Measurements from ENCODE around the gene LRRC71.

LRRC71 gene

DNA sequence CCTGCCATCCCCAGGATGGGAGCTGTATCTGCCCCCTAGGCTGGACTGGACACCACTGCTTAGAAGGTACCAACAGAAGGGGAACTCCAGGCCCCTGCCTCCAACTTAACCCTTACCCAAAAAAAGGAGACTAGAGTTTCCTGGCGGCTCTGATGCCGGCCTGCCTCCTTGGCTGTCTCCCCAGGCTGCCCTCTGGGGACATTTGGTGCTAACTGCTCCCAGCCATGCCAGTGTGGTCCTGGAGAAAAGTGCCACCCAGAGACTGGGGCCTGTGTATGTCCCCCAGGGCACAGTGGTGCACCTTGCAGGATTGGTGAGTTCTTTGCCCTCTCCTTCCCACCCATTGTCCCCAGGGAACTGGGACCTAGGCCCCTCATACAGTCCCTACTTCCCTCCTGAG is 8.1 kb upstream of the LRRC71 start:
- H3K4me1 ChIP-seq: peaks cover 17% of the 10 kb centered on the region
- H3K9me3 ChIP-seq: peaks cover under 1% of the 10 kb centered on the region; the same call in 1 of the 2 replicates
- H3K27me3 ChIP-seq: no peaks in the 10 kb centered on the region
- TF ChIP-seq Cebpa-rat (IDR thresholded peaks at IDR 0.05): no peak
- H3K27ac ChIP-seq: no peak overlapping the region
- H4K20me1 ChIP-seq: no peaks in the 10 kb centered on the region
- H3K4me2 ChIP-seq: peak overlapping the region; percentile 26
- H3K9ac ChIP-seq: no peak overlapping the region
- H3K36me3 ChIP-seq: no peaks in the 10 kb centered on the region
- no peak overlapping the region for H3K4me3 ChIP-seq

GRCh38 chr1:156912861-156913808 is 7.3 kb upstream of the LRRC71 start:
- H3K4me3 ChIP-seq: no peak overlapping the region
- H3K27me3 ChIP-seq: peaks cover under 1% of the 10 kb centered on the region; the same call in 1 of the 2 replicates
- TF ChIP-seq Cebpa-rat (IDR thresholded peaks at IDR 0.05): no peak
- H3K9ac ChIP-seq: no peak overlapping the region
- H3K36me3 ChIP-seq: no peaks in the 10 kb centered on the region
- peaks cover 12% of the 10 kb centered on the region for H3K4me1 ChIP-seq
- H3K9me3 ChIP-seq: peaks cover 8% of the 10 kb centered on the region
- no peak overlapping the region for H3K4me2 ChIP-seq
- no peaks in the 10 kb centered on the region for H4K20me1 ChIP-seq
- no peak overlapping the region for H3K27ac ChIP-seq

- peaks cover 12% of the 10 kb centered on the region for H3K4me1 ChIP-seq
- no peaks in the 10 kb centered on the region for H3K36me3 ChIP-seq
- TF ChIP-seq Cebpa-rat (IDR thresholded peaks at IDR 0.05): no peak
- H3K4me2 ChIP-seq: no peak overlapping the region
- H3K27ac ChIP-seq: no peak overlapping the region
- peaks cover 8% of the 10 kb centered on the region; the same call in 1 of the 2 replicates for H3K27me3 ChIP-seq
- H3K9me3 ChIP-seq: peaks cover 16% of the 10 kb centered on the region
- H4K20me1 ChIP-seq: no peaks in the 10 kb centered on the region
- no peak overlapping the region for H3K4me3 ChIP-seq
- no peak overlapping the region for H3K9ac ChIP-seq
Measured at GRCh38 chr1:156913809-156914387, 6.5 kb upstream of the LRRC71 start.

DNA sequence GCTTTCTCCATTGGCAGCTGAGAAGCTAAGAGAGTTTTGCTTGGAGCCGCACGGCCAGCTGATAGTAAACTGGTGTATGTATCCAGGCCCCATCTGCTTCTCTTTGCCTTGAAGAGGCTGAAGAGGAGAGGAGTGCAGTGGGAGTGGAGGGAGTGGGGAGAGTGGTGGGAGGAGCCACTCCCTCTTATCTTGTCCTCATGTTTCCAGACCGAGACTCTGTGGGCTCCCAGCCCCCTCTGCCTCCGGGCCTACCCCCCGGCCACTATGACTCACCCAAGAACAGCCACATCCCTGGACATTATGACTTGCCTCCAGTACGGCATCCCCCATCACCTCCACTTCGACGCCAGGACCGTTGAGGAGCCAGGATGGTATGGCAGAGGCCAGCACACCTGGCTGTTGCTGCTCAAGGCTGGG is 6.0 kb upstream of the LRRC71 start:
- peaks cover 21% of the 10 kb centered on the region for H3K9me3 ChIP-seq
- peaks cover 14% of the 10 kb centered on the region for H3K27me3 ChIP-seq
- H3K9ac ChIP-seq: no peak overlapping the region
- H3K27ac ChIP-seq: no peak overlapping the region
- H4K20me1 ChIP-seq: no peaks in the 10 kb centered on the region
- H3K4me3 ChIP-seq: no peak overlapping the region
- H3K4me1 ChIP-seq: peaks cover 12% of the 10 kb centered on the region
- TF ChIP-seq Cebpa-rat (IDR thresholded peaks at IDR 0.05): no peak
- no peaks in the 10 kb centered on the region for H3K36me3 ChIP-seq
- H3K4me2 ChIP-seq: no peak overlapping the region

DNA sequence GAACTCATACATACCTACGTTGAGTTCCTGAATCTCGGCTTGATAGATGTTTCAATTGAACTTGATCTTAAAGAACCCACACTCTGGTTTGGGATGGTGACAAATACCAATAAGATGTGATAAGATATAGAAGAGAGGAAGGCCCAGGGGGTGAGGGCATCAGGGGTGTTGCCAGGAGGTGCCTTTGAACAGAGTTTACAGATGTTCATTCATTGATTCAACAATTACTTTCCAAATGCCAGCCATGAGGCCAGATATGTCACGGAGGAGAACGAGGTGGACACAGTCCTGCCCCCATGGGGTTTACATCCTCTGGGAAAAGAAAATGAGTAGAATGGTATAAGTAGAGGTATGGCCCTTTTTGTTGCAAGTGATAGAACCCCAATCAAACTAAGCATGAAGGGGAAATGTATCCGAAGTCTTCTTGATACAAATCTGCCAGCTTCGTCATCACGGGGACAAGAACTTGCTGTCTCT is 659 bp downstream of the LRRC71 start:
- Histone ChIP-seq H3K27me3 (peaks cover 80% of the 10 kb centered on the region), H3K4me1 (0 out of 2 replicates have a peak, but pooled peaks cover 3% of the 10 kb centered on the region)

DNA sequence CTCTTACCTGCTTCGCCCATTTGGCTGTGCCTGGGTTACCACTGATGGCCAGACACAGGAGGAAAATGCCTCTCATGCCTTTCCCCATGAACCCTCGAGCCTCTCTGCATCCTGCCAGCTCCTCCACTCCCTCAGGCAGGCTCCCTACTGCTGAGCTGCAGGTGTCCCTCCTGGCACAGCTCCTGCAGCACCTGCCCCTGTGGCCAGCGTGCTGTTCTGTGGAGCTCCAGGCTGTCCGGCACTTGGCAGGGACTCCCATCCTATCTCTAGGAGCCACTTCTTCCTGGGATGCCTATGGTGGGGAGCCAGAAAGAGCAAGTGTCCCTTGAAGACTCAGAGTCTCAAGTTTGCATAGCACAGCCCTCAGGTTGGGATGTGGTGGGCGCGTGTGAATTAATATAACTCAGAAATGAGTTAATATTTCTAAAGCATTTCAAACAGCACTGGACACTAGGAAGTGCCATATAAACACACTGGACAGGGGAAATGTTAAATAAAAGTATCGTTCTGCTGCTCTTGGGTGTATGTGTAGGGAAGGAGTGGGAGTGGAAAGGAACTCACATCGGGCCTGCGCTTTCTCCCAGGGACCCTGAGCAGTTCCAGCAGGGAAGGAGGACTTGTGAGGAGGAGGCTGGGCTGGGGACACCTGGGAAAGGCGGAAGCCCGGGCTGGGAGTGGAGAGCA is 2.7 kb downstream of the LRRC71 start:
- Histone ChIP-seq H3K27me3 (peaks cover 100% of the 10 kb centered on the region), H3K36me3 (no peaks in the 10 kb centered on the region), H3K4me1 (0 out of 2 replicates have a peak, but pooled peaks cover 7% of the 10 kb centered on the region), H3K27ac (no peak overlapping the region), H3K9me3 (peaks cover 27% of the 10 kb centered on the region), H3K4me3 (no peak overlapping the region), H3K4me2 (no peak overlapping the region), H4K20me1 (peaks cover 33% of the 10 kb centered on the region; the same call in 1 of the 2 replicates), H3K9ac (no peak overlapping the region)
- no peak for TF ChIP-seq Cebpa-rat (IDR thresholded peaks at IDR 0.05)

More for the DNA sequence above, 659 bp downstream of the LRRC71 start:
- H3K4me2 ChIP-seq: no peak overlapping the region
- peaks cover 22% of the 10 kb centered on the region; the same call in 1 of the 2 replicates for H4K20me1 ChIP-seq
- no peak for TF ChIP-seq Cebpa-rat (IDR thresholded peaks at IDR 0.05)
- H3K36me3 ChIP-seq: no peaks in the 10 kb centered on the region
- H3K9ac ChIP-seq: no peak overlapping the region
- no peak overlapping the region for H3K27ac ChIP-seq
- H3K9me3 ChIP-seq: peaks cover 35% of the 10 kb centered on the region
- H3K4me3 ChIP-seq: no peak overlapping the region

GRCh38 chr1:156923670-156924477 is 3.4 kb downstream of the LRRC71 start:
- no peak for TF ChIP-seq Cebpa-rat (IDR thresholded peaks at IDR 0.05)
- no peak overlapping the region for H3K4me3 ChIP-seq
- no peak overlapping the region for H3K4me2 ChIP-seq
- H3K27ac ChIP-seq: no peak overlapping the region
- H4K20me1 ChIP-seq: peaks cover 33% of the 10 kb centered on the region; the same call in 1 of the 2 replicates
- no peak overlapping the region for H3K9ac ChIP-seq
- peaks cover 19% of the 10 kb centered on the region for H3K9me3 ChIP-seq
- no peaks in the 10 kb centered on the region for H3K36me3 ChIP-seq
- peaks cover 100% of the 10 kb centered on the region for H3K27me3 ChIP-seq
- 0 out of 2 replicates have a peak, but pooled peaks cover 7% of the 10 kb centered on the region for H3K4me1 ChIP-seq

DNA sequence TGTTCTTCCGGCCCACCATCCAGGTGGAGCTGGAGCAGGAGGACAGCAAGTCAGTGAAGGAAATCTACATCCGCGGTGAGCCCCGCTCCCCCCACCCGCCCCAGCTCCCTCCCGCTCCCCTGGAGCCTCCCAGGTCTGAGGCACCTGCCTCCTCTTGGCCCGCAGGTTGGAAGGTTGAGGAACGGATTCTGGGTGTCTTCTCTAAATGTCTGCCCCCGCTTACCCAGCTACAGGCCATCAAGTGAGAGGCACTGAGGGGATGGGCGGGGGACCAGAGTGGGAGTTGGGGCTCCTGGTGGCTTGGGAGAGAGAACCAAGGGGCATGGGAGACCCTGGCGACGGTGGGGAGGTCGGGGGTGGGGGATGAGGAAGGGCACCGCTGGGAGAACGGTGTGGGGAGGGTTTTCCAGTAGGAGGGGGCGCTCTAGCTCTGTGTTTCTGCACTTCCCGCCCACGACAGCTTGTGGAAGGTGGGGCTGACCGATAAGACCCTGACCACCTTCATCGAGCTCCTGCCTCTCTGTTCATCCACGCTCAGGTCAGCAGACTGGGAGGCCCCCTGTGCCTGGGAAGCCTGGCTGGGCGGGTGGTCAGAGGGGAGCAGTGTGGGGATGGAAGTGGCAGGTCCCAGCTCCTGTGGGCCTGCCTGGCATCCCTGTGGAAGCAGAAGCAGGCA is 4.2 kb downstream of the LRRC71 start:
- Histone ChIP-seq H4K20me1 (peaks cover 33% of the 10 kb centered on the region; the same call in 1 of the 2 replicates), H3K9ac (no peak overlapping the region), H3K27ac (no peak overlapping the region), H3K9me3 (peaks cover 12% of the 10 kb centered on the region), H3K27me3 (peaks cover 100% of the 10 kb centered on the region), H3K4me1 (0 out of 2 replicates have a peak, but pooled peaks cover 7% of the 10 kb centered on the region), H3K4me3 (no peak overlapping the region), H3K4me2 (no peak overlapping the region), H3K36me3 (no peaks in the 10 kb centered on the region)
- TF ChIP-seq Cebpa-rat (IDR thresholded peaks at IDR 0.05): no peak

Data from BLaER1 (cell line).